HG02642 (cell line): Measurements from ENCODE around the gene PCDHB3.
"Not testable (repeated sequence)": the region's sequence is repeated elsewhere in the genome, so short reads cannot be mapped to it uniquely, and the experiment has no call there.

ENCODE experiments used
- ATAC-seq: cut with Tn5 transposase; IDR thresholded peaks from one replicate; pipeline ENCODE4 v1.9.1; 2021; ENCODE audit warnings: mild to moderate bottlenecking; ENCODE audit not compliant: unreplicated experiment, poor library complexity

PCDHB3 gene

DNA sequence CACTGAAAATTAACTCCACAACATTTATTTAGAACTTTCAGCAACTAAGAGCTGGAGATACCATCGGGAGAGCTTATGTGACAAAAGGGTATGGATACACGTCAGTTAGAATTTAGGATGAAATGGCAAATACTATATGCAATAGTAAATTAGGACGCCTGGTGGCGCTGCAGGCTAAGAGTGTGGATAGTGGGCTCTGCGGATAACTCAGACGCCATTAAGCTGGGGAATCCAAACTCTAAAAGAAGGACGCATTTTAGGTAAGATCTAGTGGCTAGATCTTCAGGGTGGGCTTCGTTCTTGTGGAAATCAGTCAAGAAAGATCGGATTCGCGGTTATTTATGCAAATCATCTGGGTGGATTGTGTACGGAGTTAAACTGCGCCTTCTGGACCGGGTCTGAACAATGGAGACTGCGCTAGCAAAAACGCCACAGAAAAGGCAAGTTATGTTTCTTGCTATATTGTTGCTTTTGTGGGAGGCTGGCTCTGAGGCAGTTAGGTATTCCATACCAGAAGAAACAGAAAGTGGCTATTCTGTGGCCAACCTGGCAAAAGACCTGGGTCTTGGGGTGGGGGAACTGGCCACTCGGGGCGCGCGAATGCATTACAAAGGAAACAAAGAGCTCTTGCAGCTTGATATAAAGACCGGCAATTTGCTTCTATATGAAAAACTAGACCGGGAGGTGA lies 34.9 kb downstream of the PCDHB3 start, which contains the start of gene PCDHB5:
Gene PCDHB5 (plus strand): TSS at position 177 of the 688 bp plus-strand sequence. CDS start 229 bp downstream, at position 406.
- no peak for ATAC-seq

DNA sequence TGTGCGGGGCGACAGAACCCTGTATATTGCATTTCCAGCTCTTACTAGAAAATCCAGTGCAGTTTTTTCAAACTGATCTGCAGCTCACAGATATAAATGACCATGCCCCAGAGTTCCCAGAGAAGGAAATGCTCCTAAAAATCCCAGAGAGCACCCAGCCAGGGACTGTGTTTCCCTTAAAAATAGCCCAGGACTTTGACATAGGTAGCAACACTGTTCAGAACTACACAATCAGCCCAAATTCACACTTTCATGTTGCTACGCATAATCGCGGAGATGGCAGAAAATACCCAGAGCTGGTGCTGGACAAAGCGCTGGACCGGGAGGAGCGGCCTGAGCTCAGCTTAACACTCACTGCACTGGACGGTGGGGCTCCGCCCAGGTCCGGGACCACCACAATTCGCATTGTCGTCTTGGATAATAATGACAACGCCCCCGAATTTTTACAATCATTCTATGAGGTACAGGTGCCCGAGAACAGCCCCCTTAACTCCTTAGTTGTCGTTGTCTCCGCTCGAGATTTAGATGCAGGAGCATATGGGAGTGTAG lies 35.5 kb downstream of the PCDHB3 start:
- no peak for ATAC-seq

DNA sequence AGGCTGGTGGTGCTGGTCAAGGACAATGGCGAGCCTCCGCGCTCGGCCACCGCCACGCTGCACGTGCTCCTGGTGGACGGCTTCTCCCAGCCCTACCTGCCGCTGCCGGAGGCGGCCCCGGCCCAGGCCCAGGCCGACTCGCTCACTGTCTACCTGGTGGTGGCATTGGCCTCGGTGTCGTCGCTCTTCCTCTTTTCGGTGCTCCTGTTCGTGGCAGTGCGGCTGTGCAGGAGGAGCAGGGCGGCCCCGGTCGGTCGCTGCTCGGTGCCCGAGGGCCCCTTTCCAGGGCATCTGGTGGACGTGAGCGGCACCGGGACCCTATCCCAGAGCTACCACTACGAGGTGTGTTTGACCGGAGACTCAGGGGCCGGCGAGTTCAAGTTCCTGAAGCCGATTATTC lies 37.1 kb downstream of the PCDHB3 start:
- not testable (repeated sequence) for ATAC-seq

DNA sequence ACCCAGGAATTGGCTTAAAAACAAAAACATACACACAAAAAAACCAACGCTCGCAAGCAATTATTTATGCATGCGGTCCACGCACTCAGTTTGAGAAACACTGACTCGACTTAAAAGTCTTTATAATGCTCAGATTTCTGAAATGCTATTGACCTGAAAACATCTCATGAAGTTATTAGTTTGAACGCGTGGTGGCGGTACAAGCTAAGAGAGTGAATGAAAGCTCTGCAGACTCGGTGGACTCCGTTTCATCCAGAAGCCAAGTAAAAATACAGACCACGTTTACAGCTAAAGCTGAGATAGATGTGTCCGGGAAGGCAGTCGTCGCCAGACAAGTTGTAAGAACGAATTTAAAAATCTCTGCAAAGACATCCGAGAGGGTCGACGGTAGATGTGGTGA lies 49.5 kb downstream of the PCDHB3 start, which contains the start of gene PCDHB6:
Gene PCDHB6 (plus strand): TSS at position 246 of the 400 bp plus-strand sequence. CDS start 201 bp downstream, outside the sequence.
- no peak for ATAC-seq

DNA sequence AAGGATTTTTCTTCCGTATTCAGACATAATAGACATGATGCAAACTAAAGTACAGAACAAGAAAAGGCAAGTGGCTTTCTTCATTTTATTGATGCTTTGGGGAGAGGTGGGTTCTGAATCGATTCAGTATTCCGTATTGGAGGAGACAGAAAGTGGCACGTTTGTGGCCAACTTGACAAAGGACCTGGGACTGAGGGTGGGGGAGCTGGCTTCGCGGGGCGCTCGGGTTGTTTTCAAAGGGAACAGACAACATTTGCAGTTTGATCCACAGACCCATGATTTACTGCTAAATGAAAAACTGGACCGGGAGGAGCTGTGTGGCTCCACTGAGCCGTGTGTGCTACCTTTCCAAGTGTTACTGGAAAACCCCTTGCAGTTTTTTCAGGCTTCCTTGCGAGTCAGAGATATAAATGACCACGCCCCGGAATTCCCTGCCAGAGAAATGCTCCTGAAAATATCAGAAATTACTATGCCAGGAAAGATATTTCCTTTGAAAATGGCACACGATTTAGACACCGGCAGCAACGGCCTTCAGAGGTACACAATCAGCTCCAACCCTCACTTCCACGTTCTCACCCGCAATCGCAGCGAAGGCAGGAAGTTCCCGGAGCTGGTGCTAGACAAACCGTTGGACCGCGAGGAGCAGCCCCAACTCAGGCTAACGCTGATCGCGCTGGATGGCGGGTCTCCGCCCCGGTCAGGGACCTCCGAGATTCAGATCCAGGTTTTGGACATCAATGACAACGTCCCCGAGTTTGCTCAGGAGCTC lies 50.1 kb downstream of the PCDHB3 start:
- no peak for ATAC-seq

DNA sequence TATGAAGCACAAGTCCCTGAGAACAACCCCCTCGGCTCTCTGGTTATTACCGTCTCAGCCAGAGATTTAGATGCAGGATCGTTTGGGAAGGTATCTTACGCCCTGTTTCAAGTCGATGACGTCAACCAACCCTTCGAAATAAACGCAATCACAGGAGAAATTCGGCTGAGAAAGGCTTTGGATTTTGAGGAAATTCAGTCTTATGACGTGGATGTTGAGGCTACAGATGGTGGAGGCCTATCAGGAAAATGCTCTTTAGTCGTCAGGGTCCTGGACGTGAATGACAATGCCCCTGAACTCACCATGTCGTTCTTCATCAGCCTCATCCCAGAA lies 50.7 kb downstream of the PCDHB3 start:
- ATAC-seq, result no peak

DNA sequence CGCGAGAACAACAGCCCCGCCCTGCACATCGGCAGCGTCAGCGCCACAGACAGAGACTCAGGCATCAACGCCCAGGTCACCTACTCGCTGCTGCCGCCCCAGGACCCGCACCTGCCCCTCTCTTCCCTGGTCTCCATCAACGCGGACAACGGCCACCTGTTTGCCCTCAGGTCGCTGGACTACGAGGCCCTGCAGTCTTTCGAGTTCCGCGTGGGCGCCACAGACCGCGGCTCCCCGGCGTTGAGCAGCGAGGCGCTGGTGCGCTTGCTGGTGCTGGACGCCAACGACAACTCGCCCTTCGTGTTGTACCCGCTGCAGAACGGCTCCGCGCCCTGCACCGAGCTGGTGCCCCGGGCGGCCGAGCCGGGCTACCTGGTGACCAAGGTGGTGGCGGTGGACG lies 51.4 kb downstream of the PCDHB3 start:
- ATAC-seq, result not testable (repeated sequence)

DNA sequence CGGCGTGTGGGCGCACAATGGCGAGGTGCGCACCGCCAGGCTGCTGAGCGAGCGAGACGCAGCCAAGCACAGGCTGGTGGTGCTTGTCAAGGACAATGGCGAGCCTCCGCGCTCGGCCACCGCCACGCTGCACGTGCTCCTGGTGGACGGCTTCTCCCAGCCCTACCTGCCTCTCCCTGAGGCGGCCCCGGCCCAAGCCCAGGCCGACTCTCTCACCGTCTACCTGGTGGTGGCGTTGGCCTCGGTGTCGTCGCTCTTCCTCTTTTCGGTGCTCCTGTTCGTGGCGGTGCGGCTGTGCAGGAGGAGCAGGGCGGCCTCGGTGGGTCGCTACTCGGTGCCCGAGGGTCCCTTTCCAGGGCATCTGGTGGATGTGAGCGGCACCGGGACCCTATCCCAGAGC lies 51.8 kb downstream of the PCDHB3 start:
- not testable (repeated sequence) for ATAC-seq
